Cardiac muscle cell (in vitro differentiated cells and primary cell): Measurements from ENCODE around the gene ZNF208. TPM values are rescaled to one million over a fixed set of nuclear protein-coding genes. Genes with fewer than 3 reads are reported as not detected.
"Not testable (repeated sequence)": the region's sequence is repeated elsewhere in the genome, so short reads cannot be mapped to it uniquely, and the experiment has no call there.

Source experiments
- DNase-seq, 2 donors: peaks; one replicate each; pipeline versions ENCODE4 v3.0.0 to v3.0.0-alpha.2; 2010 to 2017; ENCODE audit warnings: low read depth in 1 of 2, low spot score in 1 of 2
- H3K27ac ChIP-seq: fragments of 200-600 bp; sonication (generic); 2 replicates; pipeline ENCODE4 v1.5.1; 2016
- H3K27me3 ChIP-seq: fragments of 200-600 bp; sonication (generic); 2 replicates; pipeline ENCODE4 v1.6.0; 2016; ENCODE audit warnings: control low read depth
- H3K36me3 ChIP-seq: fragments of 200-600 bp; sonication (generic); 2 replicates; pipeline ENCODE4 v1.5.1; 2016; ENCODE audit warnings: control low read depth
- H3K4me1 ChIP-seq: fragments of 200-600 bp; sonication (generic); 2 replicates; pipeline ENCODE4 v1.8.1; 2017; ENCODE audit warnings: low read depth, mild to moderate bottlenecking, mixed run types
- H3K4me3 ChIP-seq: fragments of 200-600 bp; sonication (generic); 2 replicates; pipeline ENCODE4 v1.5.1; 2016; ENCODE audit warnings: mild to moderate bottlenecking
- H3K9me3 ChIP-seq: fragments of 200-600 bp; sonication (generic); 2 replicates; pipeline ENCODE4 v1.5.1; 2017; ENCODE audit warnings: low read depth, mild to moderate bottlenecking, control low read depth
- polyA plus RNA-seq: library from polyadenylated mRNA; unstranded; fragments of >200 nt; fragmentation: Nextera tagmentation; extraction: Ambion mirVana; gene quantifications from 2 replicates; pipeline ENCODE4 v1.2.1, GENCODE V29; 2016
- total RNA-seq: library from RNA; depleted of rRNA; stranded (reverse); fragments of >200 nt; gene quantifications from 2 replicates; pipeline ENCODE4 v1.2.3, GENCODE V29; 2016
- TF ChIP-seq, protein P1 (sequence below): IDR thresholded peaks from 2 replicates; pipeline ENCODE4 v1.5.1; 2012; ENCODE audit warnings: low read depth, mild to moderate bottlenecking, low read length

Gene ZNF208
- total and polyA plus RNA-seq, 2 experiments from 2014 or later = not detected

DNA sequence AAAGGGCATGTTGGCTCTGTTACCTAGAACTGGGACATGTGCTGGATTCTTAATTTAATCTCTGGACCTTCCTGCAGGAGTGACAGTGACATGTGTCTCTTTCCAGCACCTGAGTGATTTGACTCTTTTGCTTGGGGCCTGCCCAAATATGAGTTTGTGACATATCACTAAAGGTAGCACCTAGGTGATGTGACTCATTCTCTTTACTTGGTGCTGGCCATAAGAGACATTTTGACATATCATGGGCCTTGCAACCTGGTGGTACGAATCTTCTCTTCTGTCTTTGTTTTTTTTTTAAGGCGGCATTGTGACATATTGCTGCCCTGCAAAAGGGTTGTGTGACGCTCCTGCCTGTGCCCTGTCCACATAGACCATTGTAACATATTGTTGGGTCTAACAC, 108.9 kb downstream of the ZNF208 start:
- no peak overlapping the region for H3K4me3 ChIP-seq
- no peaks in the 10 kb centered on the region for H3K4me1 ChIP-seq
- no peaks in the 10 kb centered on the region for H3K9me3 ChIP-seq
- no peak for DNase-seq
- TF ChIP-seq, protein P1, sequence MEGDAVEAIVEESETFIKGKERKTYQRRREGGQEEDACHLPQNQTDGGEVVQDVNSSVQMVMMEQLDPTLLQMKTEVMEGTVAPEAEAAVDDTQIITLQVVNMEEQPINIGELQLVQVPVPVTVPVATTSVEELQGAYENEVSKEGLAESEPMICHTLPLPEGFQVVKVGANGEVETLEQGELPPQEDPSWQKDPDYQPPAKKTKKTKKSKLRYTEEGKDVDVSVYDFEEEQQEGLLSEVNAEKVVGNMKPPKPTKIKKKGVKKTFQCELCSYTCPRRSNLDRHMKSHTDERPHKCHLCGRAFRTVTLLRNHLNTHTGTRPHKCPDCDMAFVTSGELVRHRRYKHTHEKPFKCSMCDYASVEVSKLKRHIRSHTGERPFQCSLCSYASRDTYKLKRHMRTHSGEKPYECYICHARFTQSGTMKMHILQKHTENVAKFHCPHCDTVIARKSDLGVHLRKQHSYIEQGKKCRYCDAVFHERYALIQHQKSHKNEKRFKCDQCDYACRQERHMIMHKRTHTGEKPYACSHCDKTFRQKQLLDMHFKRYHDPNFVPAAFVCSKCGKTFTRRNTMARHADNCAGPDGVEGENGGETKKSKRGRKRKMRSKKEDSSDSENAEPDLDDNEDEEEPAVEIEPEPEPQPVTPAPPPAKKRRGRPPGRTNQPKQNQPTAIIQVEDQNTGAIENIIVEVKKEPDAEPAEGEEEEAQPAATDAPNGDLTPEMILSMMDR = no peak
- H3K27ac ChIP-seq = no peak overlapping the region
- no peaks in the 10 kb centered on the region for H3K27me3 ChIP-seq
- H3K36me3 ChIP-seq = no peaks in the 10 kb centered on the region

- no peak overlapping the region for H3K27ac ChIP-seq
- H3K9me3 ChIP-seq = no peaks in the 10 kb centered on the region
- H3K36me3 ChIP-seq = no peaks in the 10 kb centered on the region
Measured at GRCh38 chr19:21900401-21900800, 110.3 kb downstream of the ZNF208 start.

DNA sequence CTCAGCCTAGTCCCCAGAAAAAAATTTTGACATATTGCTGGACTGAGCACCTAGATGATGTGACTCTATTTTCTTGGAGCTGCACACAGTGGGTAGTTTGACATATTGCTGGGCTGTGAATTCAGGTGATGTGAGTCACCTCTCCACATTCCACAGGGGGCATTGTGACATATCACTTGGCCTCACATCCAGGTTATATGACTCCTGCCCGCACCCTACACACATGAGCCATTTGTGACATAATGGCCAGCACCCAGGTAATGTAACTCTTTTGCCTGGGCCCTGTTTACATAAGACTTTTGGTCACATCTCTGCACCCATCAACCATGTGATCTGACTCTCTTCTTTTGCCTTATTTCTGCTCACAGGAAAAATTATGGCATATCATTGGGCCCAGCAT, 119.7 kb downstream of the ZNF208 start:
- Histone ChIP-seq H3K27ac (no peak overlapping the region), H3K4me1 (no peaks in the 10 kb centered on the region), H3K36me3 (no peaks in the 10 kb centered on the region), H3K4me3 (no peak overlapping the region), H3K27me3 (no peaks in the 10 kb centered on the region), H3K9me3 (no peaks in the 10 kb centered on the region)
- TF ChIP-seq, protein P1 = no peak
- no peak for DNase-seq

More at GRCh38 chr19:21900401-21900800, 110.3 kb downstream of the ZNF208 start:
- DNase-seq = no peak
- Histone ChIP-seq H3K4me3 (no peak overlapping the region), H3K27me3 (no peaks in the 10 kb centered on the region), H3K4me1 (no peaks in the 10 kb centered on the region)
- TF ChIP-seq, protein P1 = no peak

DNA sequence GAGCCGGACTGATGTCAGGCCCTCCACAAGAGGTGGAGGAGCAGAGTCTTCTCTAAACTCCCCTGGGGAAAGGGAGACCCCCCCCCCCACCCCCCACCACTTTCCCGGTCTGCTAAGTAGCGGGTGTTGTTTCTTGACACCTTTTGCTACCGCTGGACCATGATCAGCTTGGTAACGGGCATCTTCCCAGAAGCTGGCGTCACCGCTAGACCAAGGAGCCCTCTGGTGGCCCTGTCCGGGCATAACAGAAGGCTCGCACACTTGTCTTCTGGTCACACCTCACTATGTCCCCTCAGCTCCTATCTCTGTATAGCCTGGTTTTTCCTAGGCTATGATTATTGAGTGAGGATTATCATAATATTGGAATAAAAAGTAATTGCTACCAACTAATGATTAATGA, 120.7 kb downstream of the ZNF208 start:
- H3K9me3 ChIP-seq, H3K27me3 ChIP-seq, H3K36me3 ChIP-seq, H3K4me1 ChIP-seq, H3K4me3 ChIP-seq, H3K27ac ChIP-seq, DNase-seq: not testable (repeated sequence)

- not testable (repeated sequence) for H3K27me3 ChIP-seq, H3K27ac ChIP-seq, H3K36me3 ChIP-seq, H3K9me3 ChIP-seq, H3K4me3 ChIP-seq, H3K4me1 ChIP-seq, DNase-seq
Measured at GRCh38 chr19:21885516-21885915, 125.2 kb downstream of the ZNF208 start.

DNA sequence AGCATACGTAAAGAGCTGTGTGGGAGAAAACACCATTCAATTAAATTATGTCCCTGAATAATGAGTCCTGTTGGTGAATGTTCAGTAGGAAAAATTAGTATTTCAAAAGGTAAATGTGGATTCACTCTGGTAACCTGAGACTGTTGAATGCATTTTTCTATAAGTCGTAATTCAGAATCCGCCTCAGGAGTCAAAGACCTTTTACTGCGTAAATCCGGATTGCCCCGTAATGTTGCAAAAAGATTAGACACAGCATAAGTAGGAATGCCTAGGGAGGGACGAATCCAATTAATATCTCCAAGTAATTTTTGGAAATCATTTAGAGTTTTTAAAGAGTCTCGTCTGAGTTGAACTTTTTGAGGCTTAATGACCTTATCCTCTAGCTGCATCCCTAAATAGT, 126.0 kb downstream of the ZNF208 start:
- not testable (repeated sequence) for DNase-seq, H3K4me1 ChIP-seq, H3K4me3 ChIP-seq, H3K9me3 ChIP-seq, H3K27me3 ChIP-seq, H3K27ac ChIP-seq, H3K36me3 ChIP-seq

DNA sequence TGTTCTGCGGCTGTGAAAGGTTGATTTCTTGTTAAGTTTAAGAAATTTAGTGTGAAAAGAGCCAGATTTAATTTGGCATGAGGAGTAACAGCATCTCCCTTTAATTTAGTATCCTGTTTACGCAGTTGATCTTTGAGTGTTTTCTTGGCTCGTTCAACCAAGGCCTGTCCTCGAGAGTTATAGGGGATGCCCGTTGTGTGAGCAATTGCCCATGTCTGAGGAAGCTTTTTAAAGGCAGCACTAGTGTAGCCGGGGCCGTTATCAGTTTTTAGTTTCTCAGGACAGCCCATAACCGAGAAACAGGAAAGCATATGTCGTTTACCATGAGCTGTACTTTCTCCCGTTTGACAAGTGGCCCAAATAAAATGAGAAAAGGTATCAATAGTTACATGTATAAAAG, 127.2 kb downstream of the ZNF208 start:
- Histone ChIP-seq H3K27me3 (no peaks in the 10 kb centered on the region), H3K36me3 (no peaks in the 10 kb centered on the region), H3K4me3 (no peak overlapping the region), H3K27ac (no peak overlapping the region), H3K4me1 (no peaks in the 10 kb centered on the region), H3K9me3 (no peaks in the 10 kb centered on the region)
- TF ChIP-seq, protein P1 = no peak
- DNase-seq = no peak

Other genes starting within 250 kb of the ZNF208 start
- gene ZNF100, start 243.4 kb downstream of the ZNF208 start, total RNA-seq = 4.9 and 9.1 TPM in 2 replicates
- gene ZNF100, start 243.4 kb downstream of the ZNF208 start, polyA plus RNA-seq = 5.0 and 5.3 TPM in 2 replicates
- 14.7 and 16.1 TPM in 2 replicates for gene ZNF43, start 174.8 kb downstream of the ZNF208 start, total RNA-seq
- 13.7 and 14.2 TPM in 2 replicates for gene ZNF43, start 174.8 kb downstream of the ZNF208 start, polyA plus RNA-seq
- not detected in 2 replicates for gene ZNF257, start 41.5 kb upstream of the ZNF208 start, total RNA-seq
- not detected in 2 replicates for gene ZNF257, start 41.5 kb upstream of the ZNF208 start, polyA plus RNA-seq
- gene ZNF676, start 186.0 kb upstream of the ZNF208 start, total RNA-seq = not detected in 2 replicates
- not detected in 2 replicates for gene ZNF676, start 186.0 kb upstream of the ZNF208 start, polyA plus RNA-seq